Spleen (tissue), 7 donors: ENCODE measurements around the gene CXXC1.

ENCODE experiments used
- POLR2A ChIP-seq, 3 donors: fragments of 450-650 bp; IDR thresholded peaks; one replicate each; pipeline ENCODE4 v1.5.1; 2017; ENCODE audit warnings: antibody characterized with exemption in 3 of 3, mild to moderate bottlenecking in 1 of 3
- POLR2AphosphoS5 ChIP-seq, 3 donors: sonication (generic); formaldehyde crosslinking; IDR thresholded peaks; one replicate each; pipeline ENCODE4 v1.5.1; 2017; ENCODE audit warnings: antibody characterized with exemption in 3 of 3
- TF ChIP-seq, protein P1 (sequence below), 11 experiments: fragments of 200-600 bp in 7 of 11; fragments of 450-650 bp in 4 of 11; sonication (generic) in 4 of 11; IDR thresholded peaks in 8 of 11; conservative IDR thresholded peaks in 3 of 11; 1 replicate in 7 of 11; 2 replicates in 4 of 11; pipeline versions ENCODE4 v1.4.0 to v1.8.0; 2016 to 2021; ENCODE audit warnings: antibody characterized with exemption in 11 of 11, inconsistent platforms in 4 of 11, mild to moderate bottlenecking in 1 of 11
- donor health status: DM: no; HTN: no; CAD: no; lungs with moderate emphysema.
- donor health status: DM: no; HTN: no; CAD: no.
- donor health status: DM: no; HTN: no; CAD: no.

DNA sequence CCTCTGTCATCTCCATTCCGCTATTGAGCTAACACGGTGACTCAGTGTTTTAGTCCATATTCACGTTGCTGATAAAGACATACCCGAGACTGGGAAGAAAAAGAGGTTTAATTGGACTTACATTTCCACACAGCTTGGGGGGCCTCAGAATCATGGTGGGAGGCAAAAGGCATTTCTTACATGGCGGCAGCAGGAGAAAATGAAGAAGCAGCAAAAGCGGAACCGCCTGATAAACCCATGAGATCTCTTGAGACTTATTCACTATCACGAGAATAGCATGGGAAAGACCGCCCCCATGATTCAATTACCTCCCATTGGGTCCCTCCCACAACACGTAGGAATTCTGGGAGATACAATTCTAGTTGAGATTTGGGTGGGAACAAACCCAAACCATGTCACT is 22.6 kb upstream of the CXXC1 start:
- TF ChIP-seq, protein P1, sequence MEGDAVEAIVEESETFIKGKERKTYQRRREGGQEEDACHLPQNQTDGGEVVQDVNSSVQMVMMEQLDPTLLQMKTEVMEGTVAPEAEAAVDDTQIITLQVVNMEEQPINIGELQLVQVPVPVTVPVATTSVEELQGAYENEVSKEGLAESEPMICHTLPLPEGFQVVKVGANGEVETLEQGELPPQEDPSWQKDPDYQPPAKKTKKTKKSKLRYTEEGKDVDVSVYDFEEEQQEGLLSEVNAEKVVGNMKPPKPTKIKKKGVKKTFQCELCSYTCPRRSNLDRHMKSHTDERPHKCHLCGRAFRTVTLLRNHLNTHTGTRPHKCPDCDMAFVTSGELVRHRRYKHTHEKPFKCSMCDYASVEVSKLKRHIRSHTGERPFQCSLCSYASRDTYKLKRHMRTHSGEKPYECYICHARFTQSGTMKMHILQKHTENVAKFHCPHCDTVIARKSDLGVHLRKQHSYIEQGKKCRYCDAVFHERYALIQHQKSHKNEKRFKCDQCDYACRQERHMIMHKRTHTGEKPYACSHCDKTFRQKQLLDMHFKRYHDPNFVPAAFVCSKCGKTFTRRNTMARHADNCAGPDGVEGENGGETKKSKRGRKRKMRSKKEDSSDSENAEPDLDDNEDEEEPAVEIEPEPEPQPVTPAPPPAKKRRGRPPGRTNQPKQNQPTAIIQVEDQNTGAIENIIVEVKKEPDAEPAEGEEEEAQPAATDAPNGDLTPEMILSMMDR (IDR thresholded peaks at IDR 0.05 in 8 of 11, conservative IDR thresholded peaks at IDR 0.05 in 3 of 11) = no peak
- TF ChIP-seq POLR2AphosphoS5 (IDR thresholded peaks at IDR 0.05) (no peak), POLR2A (IDR thresholded peaks at IDR 0.05) (no peak)
